ENCODE data around the gene HRK.

DNA sequence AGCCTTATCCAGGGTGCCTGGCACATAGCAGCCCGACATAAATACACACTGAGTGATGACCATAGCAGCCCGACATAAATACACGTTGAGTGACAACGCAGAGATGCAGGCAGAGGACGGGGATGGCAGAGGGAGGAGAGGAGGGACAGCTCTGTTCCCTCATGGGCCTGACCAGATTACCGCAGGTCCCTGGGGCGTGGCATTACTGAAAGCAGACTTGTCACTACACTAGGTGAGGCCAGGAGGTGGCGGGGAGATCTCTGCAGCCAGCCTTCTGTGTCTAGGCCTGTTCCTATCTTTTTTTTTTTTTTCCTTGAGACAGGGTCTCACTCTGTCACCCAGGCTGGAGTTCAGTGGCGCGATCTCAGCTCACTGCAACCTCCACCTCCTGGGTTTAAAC, 69.0 kb downstream of the HRK start:
- TF ChIP-seq, protein P1, sequence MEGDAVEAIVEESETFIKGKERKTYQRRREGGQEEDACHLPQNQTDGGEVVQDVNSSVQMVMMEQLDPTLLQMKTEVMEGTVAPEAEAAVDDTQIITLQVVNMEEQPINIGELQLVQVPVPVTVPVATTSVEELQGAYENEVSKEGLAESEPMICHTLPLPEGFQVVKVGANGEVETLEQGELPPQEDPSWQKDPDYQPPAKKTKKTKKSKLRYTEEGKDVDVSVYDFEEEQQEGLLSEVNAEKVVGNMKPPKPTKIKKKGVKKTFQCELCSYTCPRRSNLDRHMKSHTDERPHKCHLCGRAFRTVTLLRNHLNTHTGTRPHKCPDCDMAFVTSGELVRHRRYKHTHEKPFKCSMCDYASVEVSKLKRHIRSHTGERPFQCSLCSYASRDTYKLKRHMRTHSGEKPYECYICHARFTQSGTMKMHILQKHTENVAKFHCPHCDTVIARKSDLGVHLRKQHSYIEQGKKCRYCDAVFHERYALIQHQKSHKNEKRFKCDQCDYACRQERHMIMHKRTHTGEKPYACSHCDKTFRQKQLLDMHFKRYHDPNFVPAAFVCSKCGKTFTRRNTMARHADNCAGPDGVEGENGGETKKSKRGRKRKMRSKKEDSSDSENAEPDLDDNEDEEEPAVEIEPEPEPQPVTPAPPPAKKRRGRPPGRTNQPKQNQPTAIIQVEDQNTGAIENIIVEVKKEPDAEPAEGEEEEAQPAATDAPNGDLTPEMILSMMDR (IDR thresholded peaks at IDR 0.05 in 2 of 3, conservative IDR thresholded peaks at IDR 0.05 in 1 of 3; ENCODE audit: control insufficient read depth in 2 of 3, extremely low read depth in 1 of 3, insufficient read depth in 1 of 3, low read depth in 3 of 3, low read length in 3 of 3) = no peak
- TF ChIP-seq RAD21 (IDR thresholded peaks at IDR 0.05; ENCODE audit: insufficient read depth, low read depth, low read length) (no peak), TAF1 (IDR thresholded peaks at IDR 0.05; ENCODE audit: borderline replicate concordance, low read depth, low read length) (no peak), CHD2 (IDR thresholded peaks at IDR 0.05; ENCODE audit: borderline replicate concordance, low read depth, low read length) (no peak), CEBPB (IDR thresholded peaks at IDR 0.05; ENCODE audit: borderline replicate concordance in 1 of 2, low read depth in 2 of 2, low read length in 2 of 2) (no peak), POLR2A (IDR thresholded peaks at IDR 0.05; ENCODE audit: low read depth, low read length) (no peak), BHLHE40 (IDR thresholded peaks at IDR 0.05; ENCODE audit: borderline replicate concordance in 1 of 2, low read depth in 2 of 2, low read length in 1 of 2) (no peak)
- TF ChIP-seq, protein P2, sequence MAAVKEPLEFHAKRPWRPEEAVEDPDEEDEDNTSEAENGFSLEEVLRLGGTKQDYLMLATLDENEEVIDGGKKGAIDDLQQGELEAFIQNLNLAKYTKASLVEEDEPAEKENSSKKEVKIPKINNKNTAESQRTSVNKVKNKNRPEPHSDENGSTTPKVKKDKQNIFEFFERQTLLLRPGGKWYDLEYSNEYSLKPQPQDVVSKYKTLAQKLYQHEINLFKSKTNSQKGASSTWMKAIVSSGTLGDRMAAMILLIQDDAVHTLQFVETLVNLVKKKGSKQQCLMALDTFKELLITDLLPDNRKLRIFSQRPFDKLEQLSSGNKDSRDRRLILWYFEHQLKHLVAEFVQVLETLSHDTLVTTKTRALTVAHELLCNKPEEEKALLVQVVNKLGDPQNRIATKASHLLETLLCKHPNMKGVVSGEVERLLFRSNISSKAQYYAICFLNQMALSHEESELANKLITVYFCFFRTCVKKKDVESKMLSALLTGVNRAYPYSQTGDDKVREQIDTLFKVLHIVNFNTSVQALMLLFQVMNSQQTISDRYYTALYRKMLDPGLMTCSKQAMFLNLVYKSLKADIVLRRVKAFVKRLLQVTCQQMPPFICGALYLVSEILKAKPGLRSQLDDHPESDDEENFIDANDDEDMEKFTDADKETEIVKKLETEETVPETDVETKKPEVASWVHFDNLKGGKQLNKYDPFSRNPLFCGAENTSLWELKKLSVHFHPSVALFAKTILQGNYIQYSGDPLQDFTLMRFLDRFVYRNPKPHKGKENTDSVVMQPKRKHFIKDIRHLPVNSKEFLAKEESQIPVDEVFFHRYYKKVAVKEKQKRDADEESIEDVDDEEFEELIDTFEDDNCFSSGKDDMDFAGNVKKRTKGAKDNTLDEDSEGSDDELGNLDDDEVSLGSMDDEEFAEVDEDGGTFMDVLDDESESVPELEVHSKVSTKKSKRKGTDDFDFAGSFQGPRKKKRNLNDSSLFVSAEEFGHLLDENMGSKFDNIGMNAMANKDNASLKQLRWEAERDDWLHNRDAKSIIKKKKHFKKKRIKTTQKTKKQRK (IDR thresholded peaks at IDR 0.05; ENCODE audit: low read depth, low read length) = no peak

Data from GM12878 (cell line).